MCF 10A (cell line): ENCODE data around the gene HSD17B10. TPM values are rescaled to one million over a fixed set of nuclear protein-coding genes. Genes with fewer than 3 reads are reported as not detected.
A peak's percentile ranks its signal among the peaks of the same experiment; 100 is the strongest.

Experiments used
- Bru-seq: library from RNA; stranded (reverse); fragments of 400-500 nt; gene quantifications from one replicate; lab custom pipeline; 2021; lab: Mats Ljungman, UMichigan
- BruChase-seq, 2 experiments: library from RNA; stranded (reverse); fragments of 400-500 nt; gene quantifications; one replicate each; lab custom pipeline; 2021; lab: Mats Ljungman, UMichigan
- BruUV-seq: library from RNA; stranded (reverse); fragments of 400-500 nt; replicated peaks from 2 replicates; lab custom pipeline; 2021; lab: Mats Ljungman, UMichigan
- CTCF ChIA-PET: fragments of 300-600 bp; sonication (Branson Sonifier 250); formaldehyde crosslinking; extraction: SDS; loops from one replicate; lab custom pipeline; 2021; ENCODE audit warnings: antibody characterized with exemption, inconsistent platforms; lab: Yijun Ruan, JAX
- POLR2A ChIA-PET: fragments of 300-600, 350-650 bp; sonication (Branson Sonifier 250); formaldehyde crosslinking; extraction: SDS; loops from one replicate; lab custom pipeline; 2020; ENCODE audit warnings: antibody characterized with exemption, inconsistent platforms; lab: Yijun Ruan, JAX
- DNase-seq: peaks from one replicate; pipeline ENCODE4 v3.0.0-alpha.2; 2018; ENCODE audit not compliant: unreplicated experiment
- H3K27ac Mint-ChIP-seq: one replicate; pipeline ENCODE4 v1.8.0; 2022; ENCODE audit warnings: mild to moderate bottlenecking, low read depth, mixed read lengths; ENCODE audit not compliant: unreplicated experiment
- H3K27me3 Mint-ChIP-seq: one replicate; pipeline ENCODE4 v1.8.0; 2022; ENCODE audit warnings: mixed read lengths; ENCODE audit not compliant: insufficient read depth, unreplicated experiment
- H3K36me3 Mint-ChIP-seq: one replicate; pipeline ENCODE4 v1.8.0; 2022; ENCODE audit warnings: mild to moderate bottlenecking, moderate library complexity, mixed read lengths; ENCODE audit not compliant: insufficient read depth, unreplicated experiment
- H3K4me1 Mint-ChIP-seq: one replicate; pipeline ENCODE4 v1.8.0; 2022; ENCODE audit warnings: mixed read lengths; ENCODE audit not compliant: insufficient read depth, unreplicated experiment
- H3K4me3 Mint-ChIP-seq: one replicate; pipeline ENCODE4 v1.8.0; 2022; ENCODE audit warnings: mild to moderate bottlenecking, moderate library complexity, mixed read lengths; ENCODE audit not compliant: unreplicated experiment
- H3K9me3 Mint-ChIP-seq: one replicate; pipeline ENCODE4 v1.8.0; 2022; ENCODE audit warnings: mixed read lengths; ENCODE audit not compliant: unreplicated experiment
- intact Hi-C: fragments of 100-400 bp; cut with micrococcal nuclease; formaldehyde crosslinking; loops from 2 replicates; pipeline ENCODE4 v1.14.1; 2022
- long read RNA-seq: library from polyadenylated mRNA; stranded (forward); transcript quantifications from one replicate; pipeline ENCODE4 v2.0.0, GENCODE V29; 2022
- total RNA-seq: library from RNA; stranded (reverse); gene quantifications from 2 replicates; pipeline ENCODE4 v1.2.3, GENCODE V29; 2022
- TF ChIP-seq, protein P1 (sequence below): fragments of 200-600 bp; IDR thresholded peaks from one replicate; pipeline ENCODE4 v1.8.0; 2022; ENCODE audit warnings: antibody characterized with exemption, mild to moderate bottlenecking; ENCODE audit not compliant: unreplicated experiment

The HSD17B10 gene
- 113 and 115 TPM in 2 replicates for total RNA-seq
- percentile 75 among the genes with signal in this experiment for Bru-seq, nascent RNA
- BruChase-seq, experiment 1, labeled RNA remaining after a 6-hour chase: percentile 86 among the genes with signal in this experiment
- percentile 70 among the genes with signal in this experiment for BruChase-seq, experiment 2, labeled RNA remaining after a 2-hour chase
- long read RNA-seq, transcript HSD17B10-203 (6 exons, 916 nt): minor isoform, 7 of 95 reads
- long read RNA-seq, transcript HSD17B10-201 (6 exons, 960 nt): major isoform, 73 of 95 reads
- long read RNA-seq, partial matches to known transcripts: 5 of 95 reads
- long read RNA-seq, other reads (novel, unspliced or antisense): 9 of 95 reads

GRCh38 chrX:53433651-53434639, at the start of gene HSD17B10:
Gene HSD17B10 (minus strand): TSS chrX:53434370. CDS start chrX:53434345, 25 bp downstream.
- intact Hi-C loops: no loop called here
- peak within 1 kb of the TSS; percentile 82 for H3K4me3 Mint-ChIP-seq
- no peaks in the 10 kb centered on the region for H3K9me3 Mint-ChIP-seq
- peaks cover 47% of the 10 kb centered on the region for H3K27me3 Mint-ChIP-seq
- POLR2A ChIA-PET: interaction anchor here (0.7 to 2.9 kb wide), 4 partner anchors 9 to 204 kb away, joined by 3 to 14 read pairs (median 6); partner anchors contain the start of genes RIBC1 and SMC1A
- H3K4me1 Mint-ChIP-seq: peaks cover 16% of the 10 kb centered on the region
- CTCF ChIA-PET: interaction anchor here (0.7 to 4.9 kb wide), 8 partner anchors 9 to 147 kb away, joined by 3 to 49 read pairs (median 7); partner anchors contain the start of genes RIBC1 and SMC1A
- no TSS peak for BruUV-seq
- peak; percentile 79 for DNase-seq
- TF ChIP-seq, protein P1, sequence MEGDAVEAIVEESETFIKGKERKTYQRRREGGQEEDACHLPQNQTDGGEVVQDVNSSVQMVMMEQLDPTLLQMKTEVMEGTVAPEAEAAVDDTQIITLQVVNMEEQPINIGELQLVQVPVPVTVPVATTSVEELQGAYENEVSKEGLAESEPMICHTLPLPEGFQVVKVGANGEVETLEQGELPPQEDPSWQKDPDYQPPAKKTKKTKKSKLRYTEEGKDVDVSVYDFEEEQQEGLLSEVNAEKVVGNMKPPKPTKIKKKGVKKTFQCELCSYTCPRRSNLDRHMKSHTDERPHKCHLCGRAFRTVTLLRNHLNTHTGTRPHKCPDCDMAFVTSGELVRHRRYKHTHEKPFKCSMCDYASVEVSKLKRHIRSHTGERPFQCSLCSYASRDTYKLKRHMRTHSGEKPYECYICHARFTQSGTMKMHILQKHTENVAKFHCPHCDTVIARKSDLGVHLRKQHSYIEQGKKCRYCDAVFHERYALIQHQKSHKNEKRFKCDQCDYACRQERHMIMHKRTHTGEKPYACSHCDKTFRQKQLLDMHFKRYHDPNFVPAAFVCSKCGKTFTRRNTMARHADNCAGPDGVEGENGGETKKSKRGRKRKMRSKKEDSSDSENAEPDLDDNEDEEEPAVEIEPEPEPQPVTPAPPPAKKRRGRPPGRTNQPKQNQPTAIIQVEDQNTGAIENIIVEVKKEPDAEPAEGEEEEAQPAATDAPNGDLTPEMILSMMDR: no peak
- H3K27ac Mint-ChIP-seq: peak within 1 kb of the TSS; percentile 79
- H3K36me3 Mint-ChIP-seq: peaks cover 19% of the 10 kb centered on the region

DNA sequence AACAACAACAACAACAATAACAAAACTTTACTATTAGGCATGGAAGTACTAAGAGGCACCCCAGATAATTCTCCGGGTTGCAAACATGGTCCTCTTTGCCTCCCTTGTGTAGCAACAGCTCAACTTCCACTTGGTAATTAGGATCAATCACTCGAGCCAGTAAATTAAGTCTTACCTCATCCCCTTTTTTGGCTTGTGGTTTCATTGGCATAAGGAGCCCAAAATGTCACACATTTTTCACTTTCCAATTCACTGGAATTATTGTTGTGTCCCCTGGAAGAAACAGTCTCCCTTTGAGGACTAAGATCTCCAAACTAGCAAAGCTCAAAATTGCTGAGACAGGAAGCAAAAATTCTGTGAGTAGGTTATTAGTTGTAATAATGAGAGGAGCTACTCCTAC, 49.2 kb upstream of the HSD17B10 start:
- intact Hi-C loops: no loop called here
- peaks cover 14% of the 10 kb centered on the region for H3K4me1 Mint-ChIP-seq
- ChIA-PET POLR2A (interaction anchor here (0.6 to 0.7 kb wide), 2 partner anchors 163 to 171 kb away, joined by 3 read pairs; no protein-coding TSS in a partner anchor), CTCF (interaction anchor here (0.6 to 5.2 kb wide), 9 partner anchors 10 to 352 kb away, joined by 3 to 80 read pairs (median 4); no protein-coding TSS in a partner anchor)
- DNase-seq: no peak
- BruUV-seq: no TSS peak
- H3K27me3 Mint-ChIP-seq: peaks cover 63% of the 10 kb centered on the region
- H3K9me3 Mint-ChIP-seq: no peaks in the 10 kb centered on the region
- H3K27ac Mint-ChIP-seq: no peak overlapping the region
- TF ChIP-seq, protein P1: no peak
- no peak overlapping the region for H3K4me3 Mint-ChIP-seq
- H3K36me3 Mint-ChIP-seq: no peaks in the 10 kb centered on the region

DNA sequence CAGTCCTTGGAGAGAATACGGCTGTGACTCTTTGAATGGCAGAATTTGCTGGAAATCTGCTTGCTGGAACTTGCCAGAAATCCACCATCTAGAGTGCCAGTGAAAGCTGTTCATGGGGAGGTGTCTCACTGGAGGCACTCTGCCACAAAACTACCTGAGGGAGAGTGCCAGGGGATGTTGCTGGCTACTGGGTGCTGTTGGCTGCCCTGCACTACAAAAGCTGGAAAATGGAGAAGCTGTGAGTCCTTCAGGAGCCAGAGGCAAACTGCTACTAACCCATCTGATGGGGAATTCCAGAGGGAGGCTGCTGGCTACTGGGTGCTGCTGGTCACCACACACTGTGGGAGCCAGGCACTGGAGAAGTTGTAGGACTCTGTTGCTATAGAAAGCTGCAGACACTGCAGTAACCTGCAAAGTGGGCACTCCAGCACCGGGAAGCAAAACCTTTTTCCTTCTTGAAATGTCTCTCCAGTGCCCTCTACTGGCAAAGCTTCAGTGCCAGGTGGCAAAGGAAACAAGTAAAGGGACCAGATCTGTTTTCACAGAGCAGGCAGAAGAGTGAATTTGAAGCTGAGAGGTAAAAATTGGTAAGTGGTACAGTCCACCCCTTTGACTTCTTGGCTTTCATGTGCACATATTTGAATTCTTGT, 47.8 kb upstream of the HSD17B10 start:
- H3K27me3 Mint-ChIP-seq: peaks cover 66% of the 10 kb centered on the region
- TF ChIP-seq, protein P1: peak; percentile 72
- peak; percentile 76 for DNase-seq
- POLR2A ChIA-PET: interaction anchor here (0.8 to 1.6 kb wide), 4 partner anchors 24 to 60 kb away, joined by 3 to 6 read pairs (median 5); partner anchors contain the start of genes RIBC1 and SMC1A
- H3K4me1 Mint-ChIP-seq: peaks cover 14% of the 10 kb centered on the region
- CTCF ChIA-PET: interaction anchor here (0.6 to 5.2 kb wide), 53 partner anchors 9 to 995 kb away, joined by 3 to 80 read pairs (median 4); partner anchors contain the start of genes HSD17B10, RIBC1 and SMC1A
- H3K27ac Mint-ChIP-seq: no peak overlapping the region
- intact Hi-C loops: loop anchor here (1.0 kb wide), 2 partner anchors 165 to 169 kb away; no protein-coding TSS in a partner anchor
- H3K36me3 Mint-ChIP-seq: no peaks in the 10 kb centered on the region
- no peaks in the 10 kb centered on the region for H3K9me3 Mint-ChIP-seq
- no TSS peak for BruUV-seq
- H3K4me3 Mint-ChIP-seq: no peak overlapping the region
